ENCODE results near the gene TARS2. TPM values are rescaled to one million over a fixed set of nuclear protein-coding genes. Genes with fewer than 3 reads are reported as not detected.

TARS2 gene
- total RNA-seq, 3 donors from 2014 or later = 15.9 to 20.2 (median 20.0) TPM

DNA sequence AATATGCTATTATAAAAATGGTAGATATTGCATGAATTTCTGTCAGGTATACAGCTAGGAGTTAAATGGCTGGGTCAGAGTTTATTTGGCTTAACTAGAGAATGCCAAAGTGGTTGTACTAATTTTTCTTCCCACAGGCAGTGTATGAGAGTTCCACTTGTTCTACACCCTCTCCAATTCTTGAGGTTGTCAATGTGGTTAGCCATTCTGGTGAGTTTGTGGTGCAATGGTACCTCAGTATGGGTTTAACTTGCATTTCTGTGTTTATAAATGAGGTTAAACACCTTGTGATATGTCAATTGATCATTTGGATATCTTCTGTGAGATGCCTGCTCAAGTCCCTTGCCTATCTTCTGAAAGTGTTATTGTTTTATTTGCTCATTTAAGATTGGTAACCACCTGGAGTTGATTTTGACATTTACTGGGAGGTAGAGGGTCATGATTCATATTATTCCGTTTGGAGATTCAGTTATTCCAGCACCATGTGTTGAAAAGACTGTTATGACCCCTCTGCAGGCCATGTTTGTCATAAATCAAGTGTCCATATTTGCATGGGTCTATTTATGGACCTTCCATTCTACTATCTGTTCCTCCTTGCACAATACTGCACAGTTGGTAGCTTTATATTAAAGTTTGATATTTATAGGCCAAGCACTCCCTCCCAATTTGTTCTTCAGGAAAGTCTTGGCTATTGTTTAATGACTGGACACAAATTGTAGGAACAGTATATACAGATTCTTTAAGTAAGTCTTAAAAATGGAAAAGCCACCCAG is 34.2 kb downstream of the TARS2 start:
- peaks cover 9% of the 10 kb centered on the region for H3K4me1 ChIP-seq (ENCODE audit: low read depth)
- no peak for ATAC-seq
- H3K4me3 ChIP-seq = no peak overlapping the region
- no peak for DNase-seq
- intact Hi-C loops (cut with DNase I, micrococcal nuclease) = no loop called here
- no peaks in the 10 kb centered on the region for H3K36me3 ChIP-seq (ENCODE audit: low read depth)
- TF ChIP-seq, protein P1, sequence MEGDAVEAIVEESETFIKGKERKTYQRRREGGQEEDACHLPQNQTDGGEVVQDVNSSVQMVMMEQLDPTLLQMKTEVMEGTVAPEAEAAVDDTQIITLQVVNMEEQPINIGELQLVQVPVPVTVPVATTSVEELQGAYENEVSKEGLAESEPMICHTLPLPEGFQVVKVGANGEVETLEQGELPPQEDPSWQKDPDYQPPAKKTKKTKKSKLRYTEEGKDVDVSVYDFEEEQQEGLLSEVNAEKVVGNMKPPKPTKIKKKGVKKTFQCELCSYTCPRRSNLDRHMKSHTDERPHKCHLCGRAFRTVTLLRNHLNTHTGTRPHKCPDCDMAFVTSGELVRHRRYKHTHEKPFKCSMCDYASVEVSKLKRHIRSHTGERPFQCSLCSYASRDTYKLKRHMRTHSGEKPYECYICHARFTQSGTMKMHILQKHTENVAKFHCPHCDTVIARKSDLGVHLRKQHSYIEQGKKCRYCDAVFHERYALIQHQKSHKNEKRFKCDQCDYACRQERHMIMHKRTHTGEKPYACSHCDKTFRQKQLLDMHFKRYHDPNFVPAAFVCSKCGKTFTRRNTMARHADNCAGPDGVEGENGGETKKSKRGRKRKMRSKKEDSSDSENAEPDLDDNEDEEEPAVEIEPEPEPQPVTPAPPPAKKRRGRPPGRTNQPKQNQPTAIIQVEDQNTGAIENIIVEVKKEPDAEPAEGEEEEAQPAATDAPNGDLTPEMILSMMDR (IDR thresholded peaks at IDR 0.05) = no peak
- no peaks in the 10 kb centered on the region for H3K9me3 ChIP-seq

DNA sequence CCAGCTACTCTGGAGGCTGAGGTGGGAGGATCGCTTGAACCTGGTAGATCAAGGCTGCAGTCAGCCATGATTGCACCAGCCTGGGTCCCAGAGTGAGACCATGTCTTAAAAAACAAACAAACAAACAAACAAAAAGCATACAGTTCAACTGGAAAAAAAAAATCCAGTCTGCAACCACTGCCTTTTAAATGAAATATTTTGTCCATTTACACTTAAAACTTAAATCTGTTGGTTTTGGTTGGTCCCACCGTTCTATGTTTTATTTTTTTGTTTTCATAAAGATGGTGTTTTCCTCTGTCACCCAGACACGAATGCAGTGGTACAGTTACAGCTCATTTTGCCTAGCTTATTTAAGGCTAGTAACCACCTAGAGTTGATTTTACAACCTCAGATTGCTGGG is 38.1 kb downstream of the TARS2 start:
- TF ChIP-seq, protein P1 (IDR thresholded peaks at IDR 0.05) = no peak
- no peaks in the 10 kb centered on the region for H3K9me3 ChIP-seq
- no peak overlapping the region for H3K4me3 ChIP-seq
- peaks cover 7% of the 10 kb centered on the region for H3K4me1 ChIP-seq (ENCODE audit: low read depth)
- H3K36me3 ChIP-seq (ENCODE audit: low read depth) = no peaks in the 10 kb centered on the region
- intact Hi-C loops (cut with DNase I, micrococcal nuclease) = no loop called here
- DNase-seq (no peak), ATAC-seq (no peak)

DNA sequence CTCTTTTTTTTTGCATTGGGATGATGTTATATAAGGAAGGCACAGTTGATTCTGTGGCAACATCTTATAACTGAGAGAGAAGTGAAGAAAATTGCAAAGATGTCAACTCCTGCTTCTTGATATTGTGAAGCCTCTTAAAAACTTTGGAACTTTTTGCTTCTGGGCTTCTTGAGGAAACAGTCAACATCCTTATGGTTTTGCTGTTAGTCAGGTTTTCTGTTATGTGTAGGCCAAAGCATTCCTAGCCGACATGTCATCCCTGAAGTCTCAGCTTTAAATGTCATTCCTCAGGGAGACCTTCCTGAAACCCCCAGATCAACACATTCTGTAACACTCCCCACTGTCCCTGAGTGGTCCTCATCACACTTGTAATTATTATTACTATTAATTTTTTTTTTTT is 41.0 kb downstream of the TARS2 start:
- Histone ChIP-seq H3K4me1 (ENCODE audit: low read depth) (peaks cover 13% of the 10 kb centered on the region), H3K36me3 (ENCODE audit: low read depth) (no peaks in the 10 kb centered on the region), H3K9me3 (no peaks in the 10 kb centered on the region), H3K4me3 (no peak overlapping the region)
- ATAC-seq (no peak), DNase-seq (no peak)
- TF ChIP-seq, protein P1 (IDR thresholded peaks at IDR 0.05) = no peak
- intact Hi-C loops (cut with DNase I, micrococcal nuclease) = no loop called here

DNA sequence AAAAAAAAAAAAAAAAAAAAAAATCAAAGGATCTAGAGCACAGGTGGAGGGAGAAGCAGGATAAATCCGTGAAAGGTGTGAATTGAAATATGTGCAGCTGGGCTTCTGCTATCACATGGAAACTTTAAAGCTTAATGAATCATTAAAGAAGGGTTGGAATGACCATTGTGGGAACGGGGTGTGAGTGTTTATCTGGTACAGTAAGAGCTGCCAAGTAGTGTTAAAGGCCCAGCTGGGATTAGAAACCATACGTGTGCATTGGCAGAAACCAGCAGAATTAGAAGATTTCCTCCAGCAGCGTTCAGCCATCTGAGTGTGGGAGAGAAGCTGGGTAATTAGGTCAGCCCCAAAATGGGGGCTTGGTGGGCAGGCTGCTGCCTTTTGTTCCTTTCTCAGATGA is 41.8 kb downstream of the TARS2 start:
- peaks cover 20% of the 10 kb centered on the region for H3K4me1 ChIP-seq (ENCODE audit: low read depth)

DNA sequence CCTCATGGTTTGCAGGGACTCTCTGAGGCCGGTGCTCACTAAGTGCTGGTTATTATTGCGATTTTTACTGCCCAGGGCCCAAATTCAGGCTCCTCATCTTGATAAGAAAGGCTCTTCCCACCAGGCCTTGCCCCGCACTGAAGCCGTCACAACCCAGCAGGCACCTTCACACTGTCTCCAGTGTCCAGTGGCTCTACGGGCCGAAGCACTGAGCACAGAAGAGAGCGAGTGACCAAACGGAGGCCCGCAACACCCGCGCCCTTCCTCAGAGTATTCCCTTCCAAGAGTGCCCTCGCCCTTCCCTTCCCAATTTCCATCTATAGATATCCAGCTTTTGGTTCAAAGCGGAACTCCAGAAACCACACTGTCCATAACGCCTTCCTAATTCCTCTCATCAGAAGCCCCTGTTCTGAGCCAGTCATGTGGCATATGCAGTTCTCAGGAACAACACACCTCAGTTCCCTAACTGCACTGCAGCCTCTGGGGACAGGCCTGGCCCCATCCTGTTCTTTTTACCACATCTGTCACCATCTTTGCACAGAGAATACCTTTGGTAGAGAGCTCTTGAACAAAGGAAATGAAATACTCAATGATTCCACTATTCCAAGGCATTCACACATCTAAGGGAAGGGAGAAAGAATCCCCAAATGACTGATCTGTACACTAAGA is 43.4 kb downstream of the TARS2 start:
- Histone ChIP-seq H3K4me1 (ENCODE audit: low read depth) (peaks cover 22% of the 10 kb centered on the region), H3K4me3 (no peak overlapping the region), H3K9me3 (no peaks in the 10 kb centered on the region), H3K36me3 (ENCODE audit: low read depth) (no peaks in the 10 kb centered on the region)
- TF ChIP-seq, protein P1 (IDR thresholded peaks at IDR 0.05) = no peak
- ATAC-seq = no peak
- DNase-seq = no peak
- intact Hi-C loops (cut with DNase I, micrococcal nuclease) = no loop called here

More for the DNA sequence above, 41.8 kb downstream of the TARS2 start:
- peak in 1 of 3 donors; percentile 56 for DNase-seq
- Histone ChIP-seq H3K4me3 (no peak overlapping the region), H3K9me3 (no peaks in the 10 kb centered on the region), H3K36me3 (ENCODE audit: low read depth) (no peaks in the 10 kb centered on the region)
- TF ChIP-seq, protein P1 (IDR thresholded peaks at IDR 0.05) = no peak
- ATAC-seq = peak; percentile 71
- intact Hi-C loops (cut with DNase I, micrococcal nuclease) = no loop called here

Measured in mucosa of descending colon (tissue), 3 donors.